K562 (cell line): Measurements from ENCODE around the gene ZFR2. TPM values are rescaled to one million over a fixed set of nuclear protein-coding genes. Genes with fewer than 3 reads are reported as not detected.
A peak's percentile ranks its signal among the peaks of the same experiment; 100 is the strongest.

Experiments used
- ASH1L ChIP-seq: fragments of 450-650 bp; IDR thresholded peaks from 2 replicates; pipeline ENCODE4 v1.6.1; 2018; ENCODE audit warnings: borderline replicate concordance, mild to moderate bottlenecking, low read depth; ENCODE audit not compliant: partially characterized antibody
- CHD1 ChIP-seq: fragments of 200-600 bp; sonication (generic); IDR thresholded peaks from one replicate; pipeline ENCODE4 v1.6.1; 2012; ENCODE audit warnings: mild to moderate bottlenecking, moderate library complexity, low read length, inconsistent platforms
- ETS2 ChIP-seq: IDR thresholded peaks from 2 replicates; pipeline ENCODE4 v1.6.1; 2016; ENCODE audit warnings: borderline replicate concordance, missing genetic modification characterization, mild to moderate bottlenecking, moderate library complexity, missing compliant biosample characterization; ENCODE audit not compliant: poor library complexity, severe bottlenecking
- GTF2F1 ChIP-seq: IDR thresholded peaks from 2 replicates; pipeline ENCODE4 v1.6.1; 2011; ENCODE audit warnings: low read depth, low read length, improper control_type of control experiment
- NELFE ChIP-seq: IDR thresholded peaks from 2 replicates; pipeline ENCODE4 v1.6.1; 2011; ENCODE audit warnings: mild to moderate bottlenecking; ENCODE audit not compliant: insufficient read depth, insufficient read length
- POLR2B ChIP-seq: fragments of 450-650 bp; IDR thresholded peaks from 2 replicates; pipeline ENCODE4 v1.6.1; 2018; ENCODE audit warnings: low read depth; ENCODE audit not compliant: partially characterized antibody
- PTBP1 ChIP-seq: fragments of 200-400 bp; formaldehyde crosslinking; IDR thresholded peaks from 2 replicates; pipeline ENCODE4 v1.6.1; 2017; ENCODE audit warnings: low read depth, low read length
- SMARCA5 ChIP-seq: fragments of 450-650 bp; IDR thresholded peaks from 2 replicates; pipeline ENCODE4 v1.6.1; 2016
- SP1 ChIP-seq: sonication (generic); formaldehyde crosslinking; IDR thresholded peaks from 2 replicates; pipeline ENCODE4 v1.8.1; 2022; ENCODE audit warnings: mild to moderate bottlenecking, missing genetic modification reagents
- ZFP36 ChIP-seq: fragments of 150-350 bp; IDR thresholded peaks from 2 replicates; pipeline ENCODE4 v1.6.1; 2018; ENCODE audit warnings: low read length, low read depth; ENCODE audit not compliant: partially characterized antibody
- ZNF23 ChIP-seq: fragments of 250-450 bp; sonication (Bioruptor Pico); IDR thresholded peaks from 2 replicates; pipeline ENCODE4 v1.4.0; 2020; ENCODE audit warnings: mild to moderate bottlenecking
- ZNF239 ChIP-seq: fragments of 250-450 bp; sonication (Bioruptor Pico); IDR thresholded peaks from 2 replicates; pipeline ENCODE4 v1.4.0; 2020; ENCODE audit warnings: mild to moderate bottlenecking
- ZNF830 ChIP-seq: fragments of 250-450 bp; sonication (Bioruptor Pico); IDR thresholded peaks from 2 replicates; pipeline ENCODE4 v1.5.0; 2021; ENCODE audit warnings: mild to moderate bottlenecking
- polyA plus RNA-seq, 8 experiments: library from polyadenylated mRNA; depleted of rRNA in 4 of 8; stranded (reverse) in 5 of 8; unstranded in 3 of 8; fragments of >200 nt; fragmentation: Nextera tagmentation in 2 of 8; fragmentation: Illumina TruSeq in 1 of 8; extraction: Ambion mirVana in 2 of 8; extraction: Trizol in 1 of 8; gene quantifications; 2 replicates each; pipeline versions ENCODE4 v1.2.1 to v1.2.3, GENCODE V29; 2011 to 2014; ENCODE audit warnings: inconsistent platforms in 1 of 8, missing spikeins in 1 of 8
- total RNA-seq, 7 experiments: library from RNA; depleted of rRNA in 6 of 7; stranded (reverse); fragments of >200 nt in 6 of 7; fragmentation: Illumina TruSeq in 2 of 7; extraction: Trizol in 2 of 7; gene quantifications; 2 replicates each; pipeline versions ENCODE4 v1.2.1 to v1.2.3, GENCODE V29; 2011 to 2021; ENCODE audit warnings: low replicate concordance in 1 of 7
- TF ChIP-seq, protein P1 (sequence below): fragments of 450-650 bp; IDR thresholded peaks from 2 replicates; pipeline ENCODE4 v1.6.1; 2018; ENCODE audit warnings: mild to moderate bottlenecking, low read depth; ENCODE audit not compliant: partially characterized antibody
- TF ChIP-seq, protein P2 (sequence below): fragments of 250-450 bp; sonication (Bioruptor Pico); IDR thresholded peaks from 2 replicates; pipeline ENCODE4 v1.8.0; 2022; ENCODE audit warnings: moderate library complexity, mild to moderate bottlenecking, inconsistent platforms
- TF ChIP-seq, protein P3 (sequence below), 3 experiments: fragments of 200-800 bp in 1 of 3; fragments of 250-450 bp in 1 of 3; fragments of 450-650 bp in 1 of 3; sonication (Bioruptor Pico) in 1 of 3; sonication (Bioruptor generic) in 1 of 3; formaldehyde crosslinking in 1 of 3; IDR thresholded peaks; 2 replicates each; pipeline versions ENCODE4 v1.6.1 to v1.8.0; 2016 to 2022; ENCODE audit warnings: mild to moderate bottlenecking in 2 of 3, missing genetic modification characterization in 2 of 3, missing compliant biosample characterization in 1 of 3, moderate library complexity in 1 of 3
- TF ChIP-seq, protein P4 (sequence below): sonication (generic); formaldehyde crosslinking; IDR thresholded peaks from 2 replicates; pipeline ENCODE4 v1.9.0; 2022; ENCODE audit warnings: mild to moderate bottlenecking, missing genetic modification reagents

ZFR2 gene
- total and polyA plus RNA-seq, 9 of the 15 experiments (the other 6 are each of a cell fraction or from before 2014, with no cell fraction given) = 0.03 to 0.59 (median 0.07) TPM; not detected in 6

DNA sequence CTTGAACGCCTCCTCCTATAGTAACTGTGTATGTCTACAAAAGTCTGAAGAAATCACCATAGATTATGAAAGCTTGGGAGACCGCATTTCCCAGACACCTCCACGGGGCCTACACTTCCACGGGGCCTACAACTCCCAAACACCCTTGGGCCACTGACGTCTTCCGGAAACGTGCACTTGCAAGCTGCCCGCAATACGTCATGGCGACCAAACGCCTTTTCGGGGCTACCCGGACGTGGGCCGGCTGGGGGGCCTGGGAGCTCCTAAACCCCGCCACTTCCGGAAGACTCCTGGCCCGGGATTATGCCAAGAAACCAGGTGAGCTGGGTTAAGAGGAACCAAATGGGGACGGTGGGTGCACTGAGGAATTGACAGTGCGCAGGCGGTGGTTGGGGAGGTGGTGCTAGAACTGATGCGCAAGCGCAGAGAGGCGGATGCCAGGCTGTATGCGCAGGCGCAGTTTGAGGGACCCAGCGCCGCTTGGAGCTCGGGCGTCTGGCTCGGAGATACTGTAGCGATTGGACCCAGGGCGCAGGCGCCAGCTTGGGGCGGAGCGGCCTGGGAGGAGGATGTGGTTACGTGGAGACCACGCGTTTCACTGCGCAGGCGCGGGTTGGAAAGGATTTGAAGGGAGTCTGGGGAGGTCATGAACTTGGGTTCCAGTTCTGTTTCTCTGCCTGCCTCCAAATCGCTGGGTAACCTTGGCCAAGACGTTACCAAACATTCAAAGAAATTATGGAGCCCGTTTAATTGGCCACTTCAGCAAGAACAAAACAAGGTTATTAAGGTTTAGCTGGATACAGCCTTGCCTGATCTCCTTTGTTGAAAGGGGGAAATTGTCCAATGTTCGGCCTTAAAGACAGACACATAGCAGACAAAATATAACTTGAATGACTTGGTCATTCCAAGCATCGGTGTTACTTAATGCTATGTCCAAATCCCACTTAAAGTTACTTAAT, 106.1 kb downstream of the ZFR2 start, which contains the start of gene MRPL54 (continued):
- TF ChIP-seq, protein P1, sequence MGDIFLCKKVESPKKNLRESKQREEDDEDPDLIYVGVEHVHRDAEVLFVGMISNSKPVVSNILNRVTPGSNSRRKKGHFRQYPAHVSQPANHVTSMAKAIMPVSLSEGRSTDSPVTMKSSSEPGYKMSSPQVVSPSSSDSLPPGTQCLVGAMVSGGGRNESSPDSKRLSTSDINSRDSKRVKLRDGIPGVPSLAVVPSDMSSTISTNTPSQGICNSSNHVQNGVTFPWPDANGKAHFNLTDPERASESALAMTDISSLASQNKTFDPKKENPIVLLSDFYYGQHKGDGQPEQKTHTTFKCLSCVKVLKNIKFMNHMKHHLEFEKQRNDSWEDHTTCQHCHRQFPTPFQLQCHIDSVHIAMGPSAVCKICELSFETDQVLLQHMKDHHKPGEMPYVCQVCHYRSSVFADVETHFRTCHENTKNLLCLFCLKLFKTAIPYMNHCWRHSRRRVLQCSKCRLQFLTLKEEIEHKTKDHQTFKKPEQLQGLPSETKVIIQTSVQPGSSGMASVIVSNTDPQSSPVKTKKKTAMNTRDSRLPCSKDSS = no peak
- TF ChIP-seq, protein P2, sequence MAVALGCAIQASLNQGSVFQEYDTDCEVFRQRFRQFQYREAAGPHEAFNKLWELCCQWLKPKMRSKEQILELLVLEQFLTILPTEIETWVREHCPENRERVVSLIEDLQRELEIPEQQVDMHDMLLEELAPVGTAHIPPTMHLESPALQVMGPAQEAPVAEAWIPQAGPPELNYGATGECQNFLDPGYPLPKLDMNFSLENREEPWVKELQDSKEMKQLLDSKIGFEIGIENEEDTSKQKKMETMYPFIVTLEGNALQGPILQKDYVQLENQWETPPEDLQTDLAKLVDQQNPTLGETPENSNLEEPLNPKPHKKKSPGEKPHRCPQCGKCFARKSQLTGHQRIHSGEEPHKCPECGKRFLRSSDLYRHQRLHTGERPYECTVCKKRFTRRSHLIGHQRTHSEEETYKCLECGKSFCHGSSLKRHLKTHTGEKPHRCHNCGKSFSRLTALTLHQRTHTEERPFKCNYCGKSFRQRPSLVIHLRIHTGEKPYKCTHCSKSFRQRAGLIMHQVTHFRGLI = no peak
- TF ChIP-seq, protein P3, sequence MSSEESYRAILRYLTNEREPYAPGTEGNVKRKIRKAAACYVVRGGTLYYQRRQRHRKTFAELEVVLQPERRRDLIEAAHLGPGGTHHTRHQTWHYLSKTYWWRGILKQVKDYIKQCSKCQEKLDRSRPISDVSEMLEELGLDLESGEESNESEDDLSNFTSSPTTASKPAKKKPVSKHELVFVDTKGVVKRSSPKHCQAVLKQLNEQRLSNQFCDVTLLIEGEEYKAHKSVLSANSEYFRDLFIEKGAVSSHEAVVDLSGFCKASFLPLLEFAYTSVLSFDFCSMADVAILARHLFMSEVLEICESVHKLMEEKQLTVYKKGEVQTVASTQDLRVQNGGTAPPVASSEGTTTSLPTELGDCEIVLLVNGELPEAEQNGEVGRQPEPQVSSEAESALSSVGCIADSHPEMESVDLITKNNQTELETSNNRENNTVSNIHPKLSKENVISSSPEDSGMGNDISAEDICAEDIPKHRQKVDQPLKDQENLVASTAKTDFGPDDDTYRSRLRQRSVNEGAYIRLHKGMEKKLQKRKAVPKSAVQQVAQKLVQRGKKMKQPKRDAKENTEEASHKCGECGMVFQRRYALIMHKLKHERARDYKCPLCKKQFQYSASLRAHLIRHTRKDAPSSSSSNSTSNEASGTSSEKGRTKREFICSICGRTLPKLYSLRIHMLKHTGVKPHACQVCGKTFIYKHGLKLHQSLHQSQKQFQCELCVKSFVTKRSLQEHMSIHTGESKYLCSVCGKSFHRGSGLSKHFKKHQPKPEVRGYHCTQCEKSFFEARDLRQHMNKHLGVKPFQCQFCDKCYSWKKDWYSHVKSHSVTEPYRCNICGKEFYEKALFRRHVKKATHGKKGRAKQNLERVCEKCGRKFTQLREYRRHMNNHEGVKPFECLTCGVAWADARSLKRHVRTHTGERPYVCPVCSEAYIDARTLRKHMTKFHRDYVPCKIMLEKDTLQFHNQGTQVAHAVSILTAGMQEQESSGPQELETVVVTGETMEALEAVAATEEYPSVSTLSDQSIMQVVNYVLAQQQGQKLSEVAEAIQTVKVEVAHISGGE (CRISPR knock-in tag; IDR thresholded peaks at IDR 0.05) = peak in 2 of 3 experiments; percentile 62 to 87; a peak in 4 of 6 replicates
- TF ChIP-seq ZNF23 (CRISPR knock-in tag) (0 out of 2 replicates have a peak, but pooled peaks have one; percentile 26), ZNF830 (no peak), SP1 (CRISPR knock-in tag) (peak; percentile 83), GTF2F1 (peak; percentile 79; the same call in 1 of the 2 replicates), POLR2B (peak; percentile 98), ZNF239 (CRISPR knock-in tag) (peak; percentile 23; the same call in 1 of the 2 replicates), ZFP36 (peak; percentile 27), NELFE (no peak), ASH1L (peak; percentile 40), CHD1 (no peak), ETS2 (tag) (no peak), SMARCA5 (no peak), PTBP1 (no peak)
- TF ChIP-seq, protein P4, sequence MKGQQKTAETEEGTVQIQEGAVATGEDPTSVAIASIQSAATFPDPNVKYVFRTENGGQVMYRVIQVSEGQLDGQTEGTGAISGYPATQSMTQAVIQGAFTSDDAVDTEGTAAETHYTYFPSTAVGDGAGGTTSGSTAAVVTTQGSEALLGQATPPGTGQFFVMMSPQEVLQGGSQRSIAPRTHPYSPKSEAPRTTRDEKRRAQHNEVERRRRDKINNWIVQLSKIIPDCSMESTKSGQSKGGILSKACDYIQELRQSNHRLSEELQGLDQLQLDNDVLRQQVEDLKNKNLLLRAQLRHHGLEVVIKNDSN = peak; percentile 59
